ENCODE results near the gene GPRIN3. TPM values are rescaled to one million over a fixed set of nuclear protein-coding genes. Genes with fewer than 3 reads are reported as not detected.

Gene GPRIN3
- total RNA-seq, 1 experiment from 2014 or later, result 0.48 TPM

GRCh38 chr4:89267392-89267791 is 40.2 kb downstream of the GPRIN3 start:
- no peaks in the 10 kb centered on the region; a peak in 1 of 4 replicates for H3K4me1 Mint-ChIP-seq
- Histone ChIP-seq H4K8ac (replicated peaks; ENCODE audit: insufficient read length, low read depth, low read length) (no peak overlapping the region), H3K14ac (ENCODE audit: insufficient read depth, low read length) (no peak overlapping the region), H3K27ac (ENCODE audit: insufficient read length, low read depth, low read length) (no peak overlapping the region), H2BK20ac (ENCODE audit: low read depth, low read length, poor library complexity, severe bottlenecking) (no peak overlapping the region), H3K9ac (ENCODE audit: extremely low read depth, insufficient read length, low read length) (no peak overlapping the region), H3K9me3 (ENCODE audit: control insufficient read depth, low read depth, low read length) (no peaks in the 10 kb centered on the region), H2BK15ac (ENCODE audit: low read depth, low read length) (no peak overlapping the region), H3K23ac (ENCODE audit: insufficient read length, low read depth, low read length) (no peak overlapping the region), H3K4me2 (ENCODE audit: insufficient read depth, insufficient read length, low read length) (no peak overlapping the region), H4K5ac (ENCODE audit: insufficient read length, low read depth, low read length) (no peak overlapping the region), H3K79me1 (ENCODE audit: insufficient read depth, low read depth, low read length, poor library complexity, severe bottlenecking) (no peaks in the 10 kb centered on the region), H3K18ac (ENCODE audit: insufficient read length, low read depth, low read length) (no peak overlapping the region), H2BK120ac (ENCODE audit: low read depth, low read length, poor library complexity, severe bottlenecking) (no peak overlapping the region), H4K91ac (ENCODE audit: insufficient read length, low read depth, low read length) (no peak overlapping the region), H3K27me3 (ENCODE audit: insufficient read depth, low read length) (no peaks in the 10 kb centered on the region), H3K4me1 (ENCODE audit: insufficient read depth, low read length) (no peaks in the 10 kb centered on the region), H3K23me2 (ENCODE audit: insufficient read length, low read depth, low read length, poor library complexity, severe bottlenecking) (no peaks in the 10 kb centered on the region), H2BK5ac (ENCODE audit: insufficient read length, low read length) (no peak overlapping the region), H3K56ac (ENCODE audit: insufficient read length, low read depth, low read length) (no peak overlapping the region), H3K79me2 (ENCODE audit: insufficient read depth, low read length) (no peaks in the 10 kb centered on the region), H3K4ac (ENCODE audit: low read depth, low read length) (no peak overlapping the region), H2BK12ac (ENCODE audit: insufficient read length, low read depth, low read length) (no peak overlapping the region), H2AFZ (ENCODE audit: low read length) (no peak overlapping the region), H2AK5ac (ENCODE audit: insufficient read length, low read length) (no peak overlapping the region), H3T11ph (ENCODE audit: low read length) (no peak overlapping the region), H4K20me1 (ENCODE audit: control insufficient read depth, insufficient read depth, insufficient read length) (no peaks in the 10 kb centered on the region)
- no peaks in the 10 kb centered on the region for H3K27me3 Mint-ChIP-seq (ENCODE audit: low read depth)
- no peak overlapping the region for H3K27ac Mint-ChIP-seq
- H3K9me3 Mint-ChIP-seq, result no peaks in the 10 kb centered on the region
- no peak for DNase-seq
- no peak overlapping the region for H3K4me3 Mint-ChIP-seq
- no peak for TF ChIP-seq CTCF (conservative IDR thresholded peaks at IDR 0.05)
- H3K36me3 Mint-ChIP-seq (ENCODE audit: insufficient read depth in 1 of 3, low read depth in 3 of 3), result no peaks in the 10 kb centered on the region
- WGBS (ENCODE audit: extremely low coverage, insufficient read length, low lambda C conversion rate), result no CpG with 5 or more reads among the region's 1 CpG

All from H9 (cell line).